Stomach (tissue), 9 donors: ENCODE results near the gene ZNF213. TPM values are rescaled to one million over a fixed set of nuclear protein-coding genes. Genes with fewer than 3 reads are reported as not detected.

ENCODE experiments used
- DNase-seq, 2 donors: peaks; one replicate each; pipeline versions ENCODE4 v3.0.0 to v3.0.0-alpha.2; 2013 to 2019
- H3K27ac ChIP-seq, 5 donors: fragments of 200-600 bp in 4 of 5; sonication (generic) in 4 of 5; one replicate each; pipeline ENCODE4 v1.5.1; 2013 to 2019; ENCODE audit warnings: mild to moderate bottlenecking in 1 of 5, moderate library complexity in 1 of 5
- H3K27me3 ChIP-seq, 3 donors: fragments of 200-600 bp; sonication (generic); one replicate each; pipeline ENCODE4 v1.5.1; 2017 to 2019; ENCODE audit warnings: mixed run types in 1 of 3
- H3K36me3 ChIP-seq, 4 donors: fragments of 200-600 bp; sonication (generic); 1 replicate in 3 of 4; 2 replicates in 1 of 4; pipeline ENCODE4 v1.5.1; 2016 to 2019
- H3K4me1 ChIP-seq, 4 donors: fragments of 200-600 bp; sonication (generic); one replicate each; pipeline ENCODE4 v1.5.1; 2016 to 2019
- H3K4me3 ChIP-seq, 4 donors: fragments of 200-600 bp; sonication (generic) in 3 of 4; one replicate each; pipeline ENCODE4 v1.5.1; 2016 to 2019; ENCODE audit warnings: mild to moderate bottlenecking in 1 of 4
- H3K9me3 ChIP-seq, 4 donors: fragments of 200-600 bp; sonication (generic); one replicate each; pipeline ENCODE4 v1.5.1; 2016 to 2019
- CTCF ChIP-seq, 7 experiments: fragments of 450-650 bp in 4 of 7; fragments of 200-600 bp in 3 of 7; sonication (generic) in 3 of 7; IDR thresholded peaks; one replicate each; pipeline ENCODE4 v1.5.1; 2016 to 2019; ENCODE audit warnings: antibody characterized with exemption in 7 of 7, control low read depth in 2 of 7, mild to moderate bottlenecking in 1 of 7
- EP300 ChIP-seq: sonication (generic); formaldehyde crosslinking; IDR thresholded peaks from one replicate; pipeline ENCODE4 v1.6.1; 2017; ENCODE audit warnings: antibody characterized with exemption
- POLR2A ChIP-seq, 4 donors: fragments of 450-650 bp; IDR thresholded peaks; one replicate each; pipeline ENCODE4 v1.6.1; 2016; ENCODE audit warnings: antibody characterized with exemption in 4 of 4, control low read depth in 2 of 4, mild to moderate bottlenecking in 1 of 4, moderate library complexity in 1 of 4
- POLR2AphosphoS5 ChIP-seq, 3 donors: sonication (generic); formaldehyde crosslinking; IDR thresholded peaks; one replicate each; pipeline ENCODE4 v1.6.1; 2016; ENCODE audit warnings: antibody characterized with exemption in 3 of 3
- WGBS, 5 donors: extraction: QIAGEN DNeasy Blood & Tissue Kit in 3 of 5; methylation state at CpG; one replicate each; pipeline versions ENCODE4 v1.1.5 to v1.1.7; 2013 to 2018; 5-methylcytosine and 5-hydroxymethylcytosine counted together
- intact Hi-C: fragments of 100-400 bp; cut with DNase I; formaldehyde crosslinking; loops from one replicate; pipeline ENCODE4 v1.15.1; 2023; ENCODE audit warnings: low total_unique reads
- polyA plus RNA-seq, 3 donors: library from polyadenylated mRNA; stranded (reverse); fragments of 200-250 nt; gene quantifications; one replicate each; pipeline ENCODE4 v1.2.3, GENCODE V29; 2013
- total RNA-seq, 5 donors: library from RNA; depleted of rRNA; stranded (reverse); fragments of >200 nt; gene quantifications; one replicate each; pipeline versions ENCODE4 v1.1.0 to v1.2.3, GENCODE V29; 2014 to 2016
- donor health status: healthy with polysubstance abuse.
- donor health status: Bipolar disorder and iron deficiency.
- donor health status: healthy.

Gene ZNF213
- total and polyA plus RNA-seq, 8 donors = 1.3 to 87.8 (median 6.5) TPM

GRCh38 chr16:3119701-3120408 is 15.0 kb upstream of the ZNF213 start:
- no peak overlapping the region for H3K27ac ChIP-seq
- no peak for DNase-seq
- intact Hi-C loops = no loop called here
- no peaks in the 10 kb centered on the region for H3K27me3 ChIP-seq
- no peaks in the 10 kb centered on the region for H3K9me3 ChIP-seq
- peaks cover 26 to 61% (median 59%) of the 10 kb centered on the region in 4 donors for H3K36me3 ChIP-seq
- TF ChIP-seq CTCF (IDR thresholded peaks at IDR 0.05) = no peak
- TF ChIP-seq POLR2AphosphoS5 (IDR thresholded peaks at IDR 0.05) = no peak
- TF ChIP-seq EP300 = no peak
- no peak for TF ChIP-seq POLR2A (IDR thresholded peaks at IDR 0.05)
- WGBS, 5 donors = 94 to 96% (median 95%) methylated on average over 47 to 57 of the region's 57 CpGs
- peaks cover 6 to 16% (median 14%) of the 10 kb centered on the region in 4 donors for H3K4me1 ChIP-seq
- H3K4me3 ChIP-seq = no peak overlapping the region

- intact Hi-C loops = no loop called here
- H3K27me3 ChIP-seq = no peaks in the 10 kb centered on the region
- H3K9me3 ChIP-seq = no peaks in the 10 kb centered on the region
- H3K36me3 ChIP-seq = peaks cover 26 to 55% (median 53%) of the 10 kb centered on the region in 4 donors
- WGBS, 5 donors = 91 to 94% (median 92%) methylated on average over 12 to 16 of the region's 16 CpGs
- H3K4me1 ChIP-seq = peaks cover 11 to 19% (median 17%) of the 10 kb centered on the region in 4 donors
- no peak for TF ChIP-seq EP300
- TF ChIP-seq POLR2A (IDR thresholded peaks at IDR 0.05) = no peak
- no peak for TF ChIP-seq POLR2AphosphoS5 (IDR thresholded peaks at IDR 0.05)
- TF ChIP-seq CTCF (IDR thresholded peaks at IDR 0.05) = no peak
- no peak overlapping the region for H3K4me3 ChIP-seq
- DNase-seq = no peak
- no peak overlapping the region for H3K27ac ChIP-seq
Measured at GRCh38 chr16:3120435-3120834, 14.4 kb upstream of the ZNF213 start.

- Histone ChIP-seq H3K27me3 (no peaks in the 10 kb centered on the region), H3K9me3 (no peaks in the 10 kb centered on the region), H3K4me3 (no peak overlapping the region), H3K4me1 (peaks cover 12 to 23% (median 19%) of the 10 kb centered on the region in 4 donors), H3K27ac (no peak overlapping the region), H3K36me3 (peaks cover 20 to 40% (median 38%) of the 10 kb centered on the region in 4 donors)
- no peak for TF ChIP-seq EP300
- no peak for TF ChIP-seq POLR2AphosphoS5 (IDR thresholded peaks at IDR 0.05)
- TF ChIP-seq CTCF (IDR thresholded peaks at IDR 0.05) = no peak
- no peak for TF ChIP-seq POLR2A (IDR thresholded peaks at IDR 0.05)
- intact Hi-C loops = no loop called here
- no peak for DNase-seq
- 58 to 69% (median 63%) methylated on average over 7 of the region's 7 CpGs for WGBS, 5 donors
Measured at GRCh38 chr16:3121851-3122467, 12.9 kb upstream of the ZNF213 start.

- Histone ChIP-seq H3K27ac (no peak overlapping the region), H3K4me1 (peaks cover 12 to 27% (median 22%) of the 10 kb centered on the region in 4 donors), H3K4me3 (no peak overlapping the region), H3K27me3 (no peaks in the 10 kb centered on the region), H3K36me3 (peaks cover 20 to 38% (median 31%) of the 10 kb centered on the region in 4 donors), H3K9me3 (no peaks in the 10 kb centered on the region)
- no peak for TF ChIP-seq POLR2AphosphoS5 (IDR thresholded peaks at IDR 0.05)
- no peak for TF ChIP-seq CTCF (IDR thresholded peaks at IDR 0.05)
- no peak for TF ChIP-seq EP300
- no peak for TF ChIP-seq POLR2A (IDR thresholded peaks at IDR 0.05)
- intact Hi-C loops = no loop called here
- 55 to 72% (median 61%) methylated on average over 8 of the region's 8 CpGs for WGBS, 5 donors
- no peak for DNase-seq
Measured at GRCh38 chr16:3122926-3123570, 11.8 kb upstream of the ZNF213 start.
